ENCODE results near the gene DNAAF6. TPM values are rescaled to one million over a fixed set of nuclear protein-coding genes. Genes with fewer than 3 reads are reported as not detected.

Gene DNAAF6
- total RNA-seq, 2 experiments from 2014 or later = not detected

DNA sequence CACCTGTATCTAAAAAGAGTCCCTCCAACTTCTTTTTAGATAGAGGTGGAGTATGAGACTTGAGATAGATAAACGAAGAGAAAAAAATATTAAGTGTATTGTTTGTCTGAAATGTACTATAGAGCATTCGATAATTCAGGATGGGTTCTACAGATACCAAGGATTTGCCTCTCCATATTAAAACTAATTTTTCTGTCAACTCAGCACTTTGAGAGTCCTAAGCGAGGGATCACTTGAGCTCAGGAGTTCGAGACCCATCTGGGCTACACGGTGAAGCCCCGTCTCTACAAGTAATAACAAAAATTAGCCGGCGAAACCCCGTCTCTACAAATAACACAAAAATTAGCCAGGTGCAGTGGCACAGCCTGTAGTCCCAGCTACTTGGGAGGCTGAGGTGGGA lies 1.5 kb downstream of the DNAAF6 start:
- intact Hi-C loops (cut with micrococcal nuclease) = loop anchor here (2.0 kb wide), 1 partner anchor 209 kb away; no protein-coding TSS in a partner anchor
- H3K9me3 Mint-ChIP-seq = no peaks in the 10 kb centered on the region

DNA sequence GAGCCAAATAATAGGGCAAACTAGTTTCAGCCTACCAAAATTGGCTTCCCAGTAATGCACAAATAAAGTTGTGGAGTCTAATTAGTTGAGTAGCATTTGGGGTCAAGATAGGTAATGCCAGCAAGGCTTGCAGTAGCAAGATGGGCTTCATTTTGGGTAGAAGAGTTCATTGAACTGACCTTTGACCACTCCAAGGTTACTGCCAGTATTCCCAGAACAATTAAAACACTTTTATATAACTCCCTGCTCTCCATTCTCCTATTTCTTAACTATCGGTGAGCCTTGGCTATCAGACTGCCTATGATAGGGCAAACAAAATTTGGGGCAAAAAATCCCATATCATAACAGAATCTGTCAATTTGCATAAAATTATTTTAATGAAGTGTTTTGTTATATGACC lies 7.1 kb downstream of the DNAAF6 start:
- Mint-ChIP-seq H3K9me3 (no peaks in the 10 kb centered on the region), H3K4me1 (ENCODE audit: low read depth) (no peaks in the 10 kb centered on the region), H3K36me3 (ENCODE audit: low read depth) (no peaks in the 10 kb centered on the region), H3K27ac (no peak overlapping the region), H3K4me3 (no peak overlapping the region), H3K27me3 (ENCODE audit: low read depth) (no peaks in the 10 kb centered on the region)
- CTCF ChIA-PET = no interaction called here
- intact Hi-C loops (cut with micrococcal nuclease) = no loop called here
- DNase-seq = no peak

More for the DNA sequence above, 1.5 kb downstream of the DNAAF6 start:
- DNase-seq = no peak
- Mint-ChIP-seq H3K27ac (no peak overlapping the region), H3K27me3 (ENCODE audit: low read depth) (peaks cover 2% of the 10 kb centered on the region), H3K36me3 (ENCODE audit: low read depth) (no peaks in the 10 kb centered on the region), H3K4me3 (no peak overlapping the region), H3K4me1 (ENCODE audit: low read depth) (peaks cover 2% of the 10 kb centered on the region)
- CTCF ChIA-PET = no interaction called here

DNA sequence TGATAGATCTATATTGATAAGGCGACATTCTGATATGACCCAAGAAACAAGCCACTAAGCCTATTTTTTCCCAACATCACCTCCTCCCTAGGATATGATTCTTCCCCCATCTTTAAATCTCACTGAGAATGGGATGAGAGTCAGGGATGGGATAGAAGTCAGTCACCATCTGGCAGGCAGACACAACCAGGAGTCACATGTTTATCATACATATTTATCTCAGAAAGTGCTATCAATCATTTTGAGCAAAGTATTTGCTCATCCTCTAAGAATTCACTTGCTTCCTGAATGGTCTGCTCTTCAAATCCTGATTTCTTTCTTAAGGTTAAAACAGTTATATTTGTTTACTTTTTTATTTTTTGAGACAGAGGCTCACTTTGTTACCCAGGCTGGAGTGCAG lies 20.3 kb downstream of the DNAAF6 start:
- Mint-ChIP-seq H3K4me3 (no peak overlapping the region), H3K36me3 (ENCODE audit: low read depth) (no peaks in the 10 kb centered on the region), H3K27me3 (ENCODE audit: low read depth) (no peaks in the 10 kb centered on the region), H3K27ac (no peak overlapping the region), H3K9me3 (no peaks in the 10 kb centered on the region), H3K4me1 (ENCODE audit: low read depth) (no peaks in the 10 kb centered on the region)
- no peak for DNase-seq
- CTCF ChIA-PET = no interaction called here
- intact Hi-C loops (cut with micrococcal nuclease) = no loop called here

DNA sequence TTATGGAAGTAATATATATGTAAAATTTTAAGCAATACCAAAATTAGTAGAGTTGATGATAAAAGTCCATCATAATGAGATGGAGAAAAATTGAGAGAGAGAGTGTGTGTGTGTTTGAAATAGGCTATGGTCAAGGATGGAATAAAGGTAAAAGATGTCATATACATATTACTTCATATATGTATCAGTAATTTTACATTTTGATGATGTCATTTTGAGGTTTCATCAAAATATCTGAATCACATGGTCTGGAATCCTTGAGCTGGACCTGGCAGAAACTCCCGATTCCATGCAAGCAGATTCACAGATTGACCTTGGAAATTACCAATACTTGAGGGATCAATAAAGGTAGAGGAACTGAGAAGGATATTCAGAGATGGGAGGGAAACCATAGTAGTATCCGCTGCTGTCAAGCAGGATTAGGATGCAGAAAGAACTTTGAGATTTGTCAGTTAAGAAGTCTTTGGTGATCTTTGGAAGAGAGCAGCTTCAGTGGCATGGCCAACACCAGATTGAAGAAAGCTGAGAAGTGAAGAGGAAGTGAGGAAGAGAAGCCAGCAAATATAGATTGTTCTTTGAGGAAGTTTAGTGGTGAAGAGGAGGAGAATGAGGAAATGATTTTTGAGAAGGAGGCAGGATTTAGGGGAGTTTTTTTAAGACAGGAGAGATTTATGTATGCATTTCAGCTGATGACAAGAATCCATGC lies 21.5 kb downstream of the DNAAF6 start:
- no peak for DNase-seq
- Mint-ChIP-seq H3K4me3 (no peak overlapping the region), H3K9me3 (no peaks in the 10 kb centered on the region), H3K27me3 (ENCODE audit: low read depth) (no peaks in the 10 kb centered on the region), H3K27ac (no peak overlapping the region), H3K4me1 (ENCODE audit: low read depth) (no peaks in the 10 kb centered on the region), H3K36me3 (ENCODE audit: low read depth) (no peaks in the 10 kb centered on the region)
- intact Hi-C loops (cut with micrococcal nuclease) = no loop called here
- CTCF ChIA-PET = no interaction called here

DNA sequence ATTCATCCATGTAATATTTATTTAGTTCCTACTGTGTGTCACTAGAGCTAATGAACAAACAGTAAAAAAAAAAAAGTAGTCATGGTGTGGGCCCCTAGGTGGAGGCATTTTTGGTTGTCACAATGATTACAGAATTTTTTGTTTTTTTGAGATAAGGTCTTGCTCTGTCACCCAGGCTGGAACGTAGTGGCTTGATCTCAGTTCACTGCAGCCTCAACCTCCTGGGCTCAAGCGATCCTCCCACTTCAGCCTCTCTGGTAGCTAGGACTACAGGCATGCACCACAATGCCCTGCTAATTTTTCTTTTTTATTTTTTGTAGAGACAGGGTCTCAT lies 22.0 kb downstream of the DNAAF6 start:
- no peaks in the 10 kb centered on the region for H3K36me3 Mint-ChIP-seq (ENCODE audit: low read depth)
- H3K4me1 Mint-ChIP-seq (ENCODE audit: low read depth) = no peaks in the 10 kb centered on the region
- CTCF ChIA-PET = no interaction called here
- no peak overlapping the region for H3K4me3 Mint-ChIP-seq
- H3K27ac Mint-ChIP-seq = no peak overlapping the region
- DNase-seq = no peak
- intact Hi-C loops (cut with micrococcal nuclease) = no loop called here
- no peaks in the 10 kb centered on the region for H3K27me3 Mint-ChIP-seq (ENCODE audit: low read depth)
- H3K9me3 Mint-ChIP-seq = no peaks in the 10 kb centered on the region

DNA sequence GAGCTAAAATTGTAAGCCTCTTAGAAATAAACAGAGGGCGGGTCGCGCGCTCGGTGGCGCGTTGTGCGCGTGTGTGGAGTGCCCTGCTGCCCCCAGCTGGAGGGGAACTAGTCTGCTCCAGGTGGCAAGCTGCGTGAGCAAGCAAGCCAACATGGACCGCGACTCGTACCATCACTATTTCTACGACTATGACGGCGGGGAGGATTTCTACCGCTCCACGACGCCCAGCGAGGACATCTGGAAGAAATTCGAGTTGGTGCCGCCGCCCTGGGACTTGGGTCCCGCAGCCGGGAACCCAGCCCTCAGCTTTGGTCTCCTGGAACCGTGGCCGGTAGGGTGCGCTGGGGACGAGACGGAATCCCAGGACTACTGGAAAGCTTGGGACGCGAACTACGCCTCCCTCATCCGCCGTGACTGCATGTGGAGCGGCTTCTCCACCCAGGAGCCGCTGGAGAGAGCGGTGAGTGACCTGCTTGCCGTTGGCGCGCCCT lies 66.1 kb downstream of the DNAAF6 start:
- peak; percentile 39 for DNase-seq
- no peaks in the 10 kb centered on the region for H3K4me1 Mint-ChIP-seq (ENCODE audit: low read depth)
- H3K36me3 Mint-ChIP-seq (ENCODE audit: low read depth) = no peaks in the 10 kb centered on the region
- intact Hi-C loops (cut with micrococcal nuclease) = loop anchor here (2.0 to 10.0 kb wide), 4 partner anchors 168 to 378 kb away; no protein-coding TSS in a partner anchor
- peaks cover 16% of the 10 kb centered on the region for H3K27me3 Mint-ChIP-seq (ENCODE audit: low read depth)
- H3K9me3 Mint-ChIP-seq = no peaks in the 10 kb centered on the region
- H3K27ac Mint-ChIP-seq = no peak overlapping the region
- H3K4me3 Mint-ChIP-seq = peak overlapping the region; percentile 32
- CTCF ChIA-PET = interaction anchor here (0.7 kb wide), 1 partner anchor 240 kb away, joined by 3 read pairs; no protein-coding TSS in a partner anchor

DNA sequence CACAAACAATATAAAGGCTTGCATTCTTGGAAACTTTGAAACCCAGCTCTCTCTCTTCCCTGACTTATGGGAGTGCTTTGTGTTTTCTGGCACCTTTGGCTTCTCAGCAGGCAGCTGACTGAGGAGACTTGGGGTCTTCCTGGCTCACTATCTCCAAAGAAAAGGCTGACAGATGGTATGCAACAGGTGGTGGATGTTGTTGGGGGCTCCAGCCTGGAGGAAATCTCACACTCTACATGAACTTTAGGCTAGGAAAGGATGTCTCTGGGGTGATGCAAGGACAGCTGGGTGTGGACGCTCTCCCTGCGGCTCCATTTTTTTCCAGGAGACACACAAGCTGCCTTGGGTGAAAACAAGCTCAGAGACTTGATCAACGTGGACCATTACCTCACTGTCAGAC lies 67.4 kb downstream of the DNAAF6 start:
- no peak overlapping the region for H3K4me3 Mint-ChIP-seq
- H3K27ac Mint-ChIP-seq = no peak overlapping the region
- no peak for DNase-seq
- H3K27me3 Mint-ChIP-seq (ENCODE audit: low read depth) = peaks cover 16% of the 10 kb centered on the region
- no peaks in the 10 kb centered on the region for H3K36me3 Mint-ChIP-seq (ENCODE audit: low read depth)
- H3K9me3 Mint-ChIP-seq = no peaks in the 10 kb centered on the region
- intact Hi-C loops (cut with micrococcal nuclease) = loop anchor here (2.0 to 10.0 kb wide), 4 partner anchors 169 to 379 kb away; no protein-coding TSS in a partner anchor
- no peaks in the 10 kb centered on the region for H3K4me1 Mint-ChIP-seq (ENCODE audit: low read depth)
- CTCF ChIA-PET = no interaction called here

DNA sequence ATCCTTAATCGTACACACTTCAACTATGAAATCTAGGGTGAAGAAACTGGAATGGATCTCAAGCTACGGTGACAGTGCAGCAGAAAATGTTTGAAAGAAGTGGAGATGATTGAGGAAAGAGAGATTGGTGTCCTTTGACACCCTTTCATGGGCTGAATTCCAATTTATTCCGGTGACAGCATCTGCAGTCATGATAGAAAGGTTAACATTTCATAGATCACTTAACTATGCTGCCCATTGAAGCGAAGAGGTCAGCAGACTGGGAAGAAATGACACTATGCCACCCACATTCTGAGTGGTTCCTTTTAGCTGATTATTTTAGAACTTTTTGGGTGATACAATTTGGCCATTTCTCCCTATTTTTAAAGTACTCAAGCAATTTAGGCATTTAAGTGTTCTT lies 82.3 kb downstream of the DNAAF6 start:
- intact Hi-C loops (cut with micrococcal nuclease) = no loop called here
- H3K4me1 Mint-ChIP-seq (ENCODE audit: low read depth) = no peaks in the 10 kb centered on the region
- CTCF ChIA-PET = no interaction called here
- no peaks in the 10 kb centered on the region for H3K36me3 Mint-ChIP-seq (ENCODE audit: low read depth)
- H3K9me3 Mint-ChIP-seq = no peaks in the 10 kb centered on the region
- no peak for DNase-seq
- H3K27me3 Mint-ChIP-seq (ENCODE audit: low read depth) = no peaks in the 10 kb centered on the region
- no peak overlapping the region for H3K27ac Mint-ChIP-seq
- H3K4me3 Mint-ChIP-seq = no peak overlapping the region

DNA sequence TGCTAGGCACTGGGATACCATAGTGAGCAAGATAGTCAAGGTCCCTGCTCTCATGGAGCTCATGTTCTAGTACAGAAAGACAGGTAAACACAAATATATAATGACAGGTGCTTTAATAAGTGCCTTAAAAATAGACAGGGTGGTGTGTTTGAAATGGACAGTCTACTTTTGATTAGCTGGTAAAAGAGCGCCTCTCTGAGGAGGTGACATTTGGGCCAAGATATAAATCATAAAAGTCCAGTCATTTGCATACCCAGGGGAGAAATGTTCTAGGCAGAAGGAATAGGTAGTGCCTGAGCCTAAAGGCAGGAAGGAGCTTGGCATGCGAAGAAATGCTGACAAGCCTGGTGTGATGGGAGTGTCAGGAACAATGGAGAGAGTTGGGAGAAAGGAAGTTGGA lies 83.6 kb downstream of the DNAAF6 start:
- CTCF ChIA-PET = no interaction called here
- H3K36me3 Mint-ChIP-seq (ENCODE audit: low read depth) = no peaks in the 10 kb centered on the region
- no peaks in the 10 kb centered on the region for H3K27me3 Mint-ChIP-seq (ENCODE audit: low read depth)
- H3K9me3 Mint-ChIP-seq = no peaks in the 10 kb centered on the region
- no peak overlapping the region for H3K4me3 Mint-ChIP-seq
- no peaks in the 10 kb centered on the region for H3K4me1 Mint-ChIP-seq (ENCODE audit: low read depth)
- no peak overlapping the region for H3K27ac Mint-ChIP-seq
- intact Hi-C loops (cut with micrococcal nuclease) = no loop called here
- DNase-seq = no peak

DNA sequence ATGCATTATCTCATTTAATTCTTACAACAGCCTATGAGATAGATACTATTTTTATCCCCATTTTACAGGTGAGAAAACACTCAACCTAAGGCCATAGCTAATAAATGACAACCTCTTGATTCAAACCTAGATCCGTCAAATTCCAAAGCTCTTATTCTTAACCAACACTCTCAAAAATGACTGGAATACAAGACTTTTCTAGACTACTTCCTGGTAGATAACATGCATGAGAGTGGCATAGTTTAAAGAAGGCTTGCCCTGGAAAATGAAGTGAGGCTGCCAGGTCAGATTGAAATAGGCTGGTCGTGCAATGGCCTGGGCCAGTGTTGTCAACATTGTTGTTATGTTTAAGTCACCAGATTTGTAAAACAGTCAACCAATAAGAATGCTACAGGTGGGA lies 86.6 kb downstream of the DNAAF6 start:
- intact Hi-C loops (cut with micrococcal nuclease) = no loop called here
- Mint-ChIP-seq H3K27ac (no peak overlapping the region), H3K4me3 (no peak overlapping the region), H3K36me3 (ENCODE audit: low read depth) (no peaks in the 10 kb centered on the region), H3K4me1 (ENCODE audit: low read depth) (no peaks in the 10 kb centered on the region), H3K27me3 (ENCODE audit: low read depth) (no peaks in the 10 kb centered on the region), H3K9me3 (no peaks in the 10 kb centered on the region)
- CTCF ChIA-PET = no interaction called here
- no peak for DNase-seq

Other genes starting within 250 kb of the DNAAF6 start
- 10 to 100 TPM; 11.2 to 11.7 TPM for gene MORC4, start 206.4 kb upstream of the DNAAF6 start, total RNA-seq
- 10 to 100 TPM; 10.4 to 11.1 TPM for gene RBM41, start 87.8 kb upstream of the DNAAF6 start, total RNA-seq
- 1 to 10 TPM; 3.6 TPM for gene NUP62CL, start 178 bp upstream of the DNAAF6 start, total RNA-seq
- gene FRMPD3, start 243.0 kb downstream of the DNAAF6 start, total RNA-seq = not detected

All from activated naive CD4-positive, alpha-beta T cell treated with anti-CD3 and anti-CD28 coated beads for 36 hours (primary cell).